Activated B cell treated with CpG ODN at 0.5 μM for 24 hours (primary cell): Measurements from ENCODE around the gene TUBB2B. TPM values are rescaled to one million over a fixed set of nuclear protein-coding genes. Genes with fewer than 3 reads are reported as not detected.
A peak's percentile ranks its signal among the peaks of the same experiment; 100 is the strongest.

Source experiments
- ATAC-seq: fragments of 200-7000 bp; cut with Tn5 transposase; one replicate; pipeline ENCODE4 v1.10.0; 2021; ENCODE audit warnings: low read depth, mild to moderate bottlenecking, moderate library complexity
- CTCF ChIA-PET: fragments of 350-600 bp; sonication (Branson Sonifier 250); formaldehyde crosslinking; loops from one replicate; lab custom pipeline; 2021; ENCODE audit warnings: antibody characterized with exemption; lab: Charles Lee
- POLR2A ChIA-PET: fragments of 350-600 bp; sonication (Branson Sonifier 250); formaldehyde crosslinking; loops from one replicate; lab custom pipeline; 2021; ENCODE audit warnings: antibody characterized with exemption; lab: Charles Lee
- DNase-seq: peaks from one replicate; pipeline ENCODE4 v3.0.0; 2022
- H3K27ac Mint-ChIP-seq: one replicate; pipeline ENCODE4 v1.8.0; 2020; ENCODE audit warnings: mixed read lengths
- H3K27me3 Mint-ChIP-seq: one replicate; pipeline ENCODE4 v1.8.0; 2021; ENCODE audit warnings: mixed read lengths
- H3K36me3 Mint-ChIP-seq: one replicate; pipeline ENCODE4 v1.8.0; 2021; ENCODE audit warnings: low read depth, mixed read lengths
- H3K4me1 Mint-ChIP-seq: one replicate; pipeline ENCODE4 v1.8.0; 2021; ENCODE audit warnings: mixed read lengths
- H3K4me3 Mint-ChIP-seq: one replicate; pipeline ENCODE4 v1.8.0; 2020; ENCODE audit warnings: mild to moderate bottlenecking, mixed read lengths
- H3K9me3 Mint-ChIP-seq: one replicate; pipeline ENCODE4 v1.8.0; 2020; ENCODE audit warnings: mixed read lengths
- CTCF ChIP-seq: fragments of 200-600 bp; IDR thresholded peaks from one replicate; pipeline ENCODE4 v1.8.0; 2022; ENCODE audit warnings: antibody characterized with exemption, mild to moderate bottlenecking
- intact Hi-C: fragments of 100-400 bp; cut with micrococcal nuclease; formaldehyde crosslinking; loops from one replicate; pipeline ENCODE4 v1.15.1; 2024
- total RNA-seq: library from RNA; stranded (reverse); gene quantifications from 2 replicates; pipeline ENCODE4 v1.2.3, GENCODE V29; 2022

The TUBB2B gene
- total RNA-seq, 1 donor from 2014 or later: not detected

DNA sequence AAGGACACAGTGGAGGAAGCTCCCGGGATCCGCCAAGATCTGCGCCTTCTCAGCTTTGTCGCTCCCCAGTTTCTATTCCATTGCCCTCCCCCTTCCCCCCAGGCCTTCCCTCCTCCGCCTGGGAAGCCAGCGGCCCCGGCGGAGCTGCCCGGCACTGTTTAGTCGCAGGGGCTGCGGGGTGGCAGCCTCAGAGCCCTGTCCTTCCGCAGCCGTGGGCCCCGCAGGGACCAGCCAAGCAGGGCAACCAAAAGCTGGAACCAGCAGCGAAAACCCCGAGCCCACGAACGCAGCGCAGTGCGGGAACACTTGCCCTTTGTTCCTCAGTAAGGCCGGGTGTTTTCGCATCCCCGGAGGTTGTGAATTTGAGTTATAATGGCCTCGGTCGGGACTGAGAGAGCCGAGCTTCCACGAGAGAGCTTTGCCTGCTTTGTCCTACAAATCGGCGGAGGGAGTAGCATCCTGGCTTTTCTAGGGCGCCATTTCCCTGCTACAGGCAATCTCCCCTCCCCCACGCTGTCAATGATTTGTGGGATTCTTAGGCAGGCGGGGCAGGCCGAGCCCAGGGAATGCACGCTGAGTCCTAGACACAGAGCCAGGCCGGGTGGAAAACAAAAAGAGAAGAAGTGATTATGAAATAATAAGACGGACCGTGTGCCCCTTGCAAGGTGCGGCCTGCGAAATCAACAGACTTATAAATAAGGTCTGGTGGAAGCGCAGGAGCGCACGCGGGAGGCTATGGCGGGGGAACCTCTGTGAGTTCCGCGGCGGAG, 4.0 kb upstream of the TUBB2B start:
- TF ChIP-seq CTCF: no peak
- ATAC-seq (no peak), DNase-seq (no peak)
- CTCF ChIA-PET: interaction anchor here (0.8 kb wide), 1 partner anchor 19 kb away, joined by 3 read pairs; no protein-coding TSS in a partner anchor
- Mint-ChIP-seq H3K9me3 (no peaks in the 10 kb centered on the region), H3K27me3 (peaks cover 65% of the 10 kb centered on the region), H3K36me3 (no peaks in the 10 kb centered on the region), H3K4me3 (peak overlapping the region; percentile 21), H3K27ac (no peak overlapping the region), H3K4me1 (peaks cover 47% of the 10 kb centered on the region)
- intact Hi-C loops: loop anchor here (1.0 to 10.0 kb wide), 2 partner anchors 20 to 1607 kb away; no protein-coding TSS in a partner anchor
- POLR2A ChIA-PET: interaction anchor here (1.1 kb wide), 1 partner anchor 9 kb away, joined by 3 read pairs; no protein-coding TSS in a partner anchor

- ChIA-PET POLR2A (interaction anchor here (1.1 kb wide), 1 partner anchor 9 kb away, joined by 3 read pairs; no protein-coding TSS in a partner anchor), CTCF (interaction anchor here (0.8 kb wide), 1 partner anchor 19 kb away, joined by 3 read pairs; no protein-coding TSS in a partner anchor)
- no peak for DNase-seq
- peaks cover 67% of the 10 kb centered on the region for H3K27me3 Mint-ChIP-seq
- no peak for ATAC-seq
- no peak for TF ChIP-seq CTCF
- intact Hi-C loops: loop anchor here (1.0 to 10.0 kb wide), 2 partner anchors 20 to 1606 kb away; no protein-coding TSS in a partner anchor
- H3K9me3 Mint-ChIP-seq: no peaks in the 10 kb centered on the region
- no peaks in the 10 kb centered on the region for H3K36me3 Mint-ChIP-seq
- H3K4me1 Mint-ChIP-seq: peaks cover 48% of the 10 kb centered on the region
- no peak overlapping the region for H3K27ac Mint-ChIP-seq
- no peak overlapping the region for H3K4me3 Mint-ChIP-seq
Observed at GRCh38 chr6:3230900-3231246, 3.4 kb upstream of the TUBB2B start.

DNA sequence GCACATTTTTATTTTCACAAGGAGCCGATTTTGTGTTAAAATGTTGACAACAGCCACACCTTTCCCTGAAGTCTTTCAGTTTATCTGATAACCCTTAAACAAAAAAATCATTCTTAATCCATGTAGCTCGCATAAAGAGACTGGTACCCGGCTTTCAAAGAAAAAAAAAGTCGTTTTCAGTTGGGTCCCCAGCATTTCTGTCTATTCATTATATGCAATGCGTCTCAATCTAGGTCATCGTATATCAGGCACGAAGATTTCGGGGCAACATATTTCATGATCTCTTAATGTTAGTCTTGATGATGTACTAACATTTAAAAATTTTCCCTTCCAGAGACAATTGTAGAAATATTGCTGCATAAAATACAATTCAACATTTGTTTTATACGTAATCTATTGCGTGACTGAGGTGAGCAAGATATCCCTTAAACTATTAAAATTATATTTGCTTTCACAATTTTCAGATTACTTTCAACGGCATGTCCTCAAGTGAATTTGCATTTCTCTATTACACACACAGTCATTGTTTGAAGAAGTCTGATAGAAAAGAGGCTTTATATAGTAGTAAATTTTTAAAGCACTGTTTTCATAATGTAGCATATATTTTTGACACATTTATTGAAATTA, 2.9 kb upstream of the TUBB2B start:
- intact Hi-C loops: loop anchor here (10.0 kb wide), 1 partner anchor 1606 kb away; no protein-coding TSS in a partner anchor
- CTCF ChIA-PET: interaction anchor here (0.8 to 1.3 kb wide), 2 partner anchors 20 to 21 kb away, joined by 3 to 4 read pairs; no protein-coding TSS in a partner anchor
- no peaks in the 10 kb centered on the region for H3K9me3 Mint-ChIP-seq
- H3K36me3 Mint-ChIP-seq: no peaks in the 10 kb centered on the region
- H3K4me1 Mint-ChIP-seq: peaks cover 48% of the 10 kb centered on the region
- H3K4me3 Mint-ChIP-seq: no peak overlapping the region
- TF ChIP-seq CTCF: no peak
- DNase-seq: no peak
- no peak overlapping the region for H3K27ac Mint-ChIP-seq
- POLR2A ChIA-PET: interaction anchor here (0.8 to 1.1 kb wide), 2 partner anchors 10 to 68 kb away, joined by 3 to 4 read pairs; no protein-coding TSS in a partner anchor
- H3K27me3 Mint-ChIP-seq: peaks cover 63% of the 10 kb centered on the region
- ATAC-seq: no peak

DNA sequence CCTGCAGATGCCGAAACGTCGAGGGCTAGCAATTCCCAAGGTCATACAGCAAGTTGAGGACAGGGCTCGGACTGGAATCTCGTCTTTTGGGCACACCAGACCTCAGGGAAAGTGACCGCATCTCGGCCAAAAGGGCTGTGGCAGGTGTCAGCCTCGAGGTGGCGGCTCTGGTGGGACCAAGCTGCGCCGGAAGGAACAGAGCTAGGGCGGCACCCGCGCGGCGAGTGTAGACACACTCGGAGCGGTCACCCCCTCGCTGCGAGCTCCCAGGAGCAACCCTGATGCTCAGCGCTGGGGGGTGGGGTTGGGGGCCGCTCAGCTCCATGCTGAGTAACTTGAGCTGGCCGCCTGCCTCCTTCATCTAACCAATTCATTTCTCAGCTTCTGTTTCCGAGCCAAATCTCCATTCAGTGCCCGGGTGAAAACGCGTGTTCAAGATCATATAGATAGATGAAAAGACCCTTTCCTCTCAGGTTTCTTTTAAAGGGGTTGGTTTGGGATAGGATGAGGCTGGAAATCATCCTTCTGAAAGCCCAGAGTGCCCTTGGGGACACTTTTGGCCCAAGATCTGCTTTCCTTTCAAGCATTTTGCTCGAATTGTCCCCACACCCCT, 2.2 kb upstream of the TUBB2B start:
- Mint-ChIP-seq H3K4me3 (peak overlapping the region; percentile 86), H3K27ac (no peak overlapping the region), H3K27me3 (peaks cover 62% of the 10 kb centered on the region), H3K9me3 (no peaks in the 10 kb centered on the region), H3K36me3 (no peaks in the 10 kb centered on the region), H3K4me1 (peaks cover 48% of the 10 kb centered on the region)
- POLR2A ChIA-PET: interaction anchor here (0.8 to 1.3 kb wide), 3 partner anchors 30 to 71 kb away, joined by 3 to 4 read pairs (median 4); no protein-coding TSS in a partner anchor
- intact Hi-C loops: loop anchor here (10.0 kb wide), 1 partner anchor 1605 kb away; no protein-coding TSS in a partner anchor
- ATAC-seq (peak; percentile 22), DNase-seq (peak; percentile 41)
- CTCF ChIA-PET: interaction anchor here (1.3 kb wide), 1 partner anchor 22 kb away, joined by 4 read pairs; no protein-coding TSS in a partner anchor
- no peak for TF ChIP-seq CTCF
